HG03066 (cell line): ENCODE results near the gene GPT2.

Experiments
- ATAC-seq: cut with Tn5 transposase; IDR thresholded peaks from one replicate; pipeline ENCODE4 v1.9.1; 2021; ENCODE audit warnings: low read depth; ENCODE audit not compliant: unreplicated experiment

GPT2 gene

DNA sequence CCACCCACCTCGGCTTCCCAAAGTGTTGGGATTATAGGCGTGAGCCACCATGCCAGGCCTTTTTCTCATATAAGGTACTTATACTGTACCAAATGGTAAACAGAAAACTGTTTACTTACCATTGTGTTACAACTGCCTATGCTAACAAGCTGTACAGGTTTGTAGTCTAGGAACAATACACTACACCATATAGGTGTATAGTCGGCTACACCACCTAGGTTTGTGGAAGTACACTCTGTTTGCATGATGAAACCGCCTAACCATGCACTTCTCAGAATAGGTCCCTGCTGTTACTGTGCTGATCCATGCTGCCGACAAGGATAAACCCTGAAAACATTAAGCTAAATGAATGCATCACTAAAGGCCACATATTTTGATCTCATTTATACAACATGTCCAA is 70.4 kb downstream of the GPT2 start:
- no peak for ATAC-seq

DNA sequence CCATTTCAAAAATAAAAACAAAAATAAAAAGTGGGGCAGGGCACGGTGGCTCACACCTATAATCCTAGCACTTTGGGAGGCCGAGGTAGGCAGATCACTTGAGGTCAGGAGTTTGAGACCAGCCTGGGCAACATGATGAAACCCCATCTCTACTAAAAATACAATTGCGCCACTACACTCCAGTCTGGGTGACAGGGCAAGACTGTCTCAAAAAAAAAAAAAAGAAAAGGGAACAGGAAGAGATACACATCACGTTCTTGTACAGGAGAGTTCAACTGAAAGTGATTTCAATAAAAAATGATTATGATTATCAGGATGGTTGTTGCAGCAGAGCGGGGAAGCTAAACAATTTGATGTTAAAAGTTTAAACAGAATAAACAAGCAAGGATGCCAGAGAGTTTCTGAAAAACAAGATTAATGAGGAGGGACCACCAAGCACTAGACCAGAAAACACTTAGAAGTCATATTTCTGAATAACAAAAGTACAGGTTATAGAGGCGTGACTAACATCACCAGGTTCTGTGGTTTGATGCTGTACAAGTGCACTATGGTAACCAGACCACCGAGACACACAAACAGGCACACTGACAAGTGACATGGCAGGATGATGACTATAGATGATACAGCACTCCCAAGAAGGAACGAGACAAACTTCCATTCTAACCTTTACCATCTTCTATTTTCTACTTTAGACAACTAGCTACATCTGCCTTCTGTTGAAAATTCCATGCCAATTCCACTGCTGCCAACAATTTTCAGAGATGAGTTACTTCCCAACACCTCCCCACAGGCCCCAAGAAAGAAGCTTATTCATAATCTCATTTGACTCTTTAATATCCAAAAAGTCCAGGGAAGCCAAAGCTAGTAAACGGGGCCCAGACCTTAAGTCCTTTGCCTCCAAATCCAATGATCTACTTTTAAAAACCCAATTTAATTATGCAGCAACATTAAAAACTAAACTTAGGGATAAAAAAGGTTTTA is 77.5 kb downstream of the GPT2 start:
- ATAC-seq, result no peak

DNA sequence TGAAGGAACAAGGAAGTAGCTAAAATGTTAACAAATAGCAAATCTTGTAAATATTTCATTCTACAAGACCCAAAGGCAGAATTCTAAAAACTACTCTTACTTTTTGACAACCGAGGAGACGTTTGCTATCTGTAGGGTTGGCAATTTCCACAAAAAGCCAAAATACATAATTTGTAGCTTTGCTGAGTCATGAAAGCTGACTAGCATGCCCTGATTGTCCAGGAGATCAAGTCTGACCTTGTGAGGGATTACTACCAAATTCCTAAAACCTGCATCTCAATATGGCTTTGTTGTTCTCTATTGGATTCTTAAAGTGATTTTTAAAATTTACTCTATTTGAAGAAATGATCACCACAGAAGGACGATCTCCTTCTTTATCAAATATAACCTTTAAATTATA is 78.5 kb downstream of the GPT2 start:
- ATAC-seq, result no peak

DNA sequence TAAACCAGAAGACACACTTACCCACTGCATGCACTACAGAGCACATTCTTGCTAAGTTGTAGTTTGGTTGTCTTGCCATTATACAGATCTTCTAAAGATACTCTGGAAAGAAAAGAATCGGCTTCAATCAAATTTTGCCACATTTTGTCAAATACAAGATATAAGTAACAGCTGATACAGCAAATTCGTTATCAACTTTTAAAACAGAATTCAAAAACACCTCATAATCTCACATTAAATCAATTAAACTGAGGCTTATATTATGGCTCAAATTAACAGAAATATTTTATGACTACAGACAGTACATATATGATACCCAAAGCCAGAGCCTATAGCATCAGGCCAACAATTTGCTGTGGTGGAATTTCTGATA is 83.9 kb downstream of the GPT2 start:
- no peak for ATAC-seq

DNA sequence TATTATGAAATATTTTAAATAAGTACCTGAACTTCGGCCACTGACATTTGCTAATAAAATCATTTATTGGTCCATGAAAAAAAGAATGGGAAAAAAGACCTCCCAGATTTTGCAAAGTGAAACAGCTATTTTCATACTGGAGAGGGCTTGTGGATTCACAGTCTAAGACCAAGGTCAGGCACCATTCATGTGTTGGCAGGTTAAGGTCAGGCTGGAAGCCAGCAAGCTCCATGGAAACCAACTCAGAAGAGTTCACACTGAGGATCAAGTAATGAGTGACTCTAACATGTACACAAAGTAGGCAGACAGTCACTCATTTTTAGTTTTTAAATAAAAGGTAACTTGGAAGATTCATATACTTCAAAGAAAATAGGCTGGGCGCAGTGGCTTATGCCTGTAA is 85.9 kb downstream of the GPT2 start:
- no peak for ATAC-seq

DNA sequence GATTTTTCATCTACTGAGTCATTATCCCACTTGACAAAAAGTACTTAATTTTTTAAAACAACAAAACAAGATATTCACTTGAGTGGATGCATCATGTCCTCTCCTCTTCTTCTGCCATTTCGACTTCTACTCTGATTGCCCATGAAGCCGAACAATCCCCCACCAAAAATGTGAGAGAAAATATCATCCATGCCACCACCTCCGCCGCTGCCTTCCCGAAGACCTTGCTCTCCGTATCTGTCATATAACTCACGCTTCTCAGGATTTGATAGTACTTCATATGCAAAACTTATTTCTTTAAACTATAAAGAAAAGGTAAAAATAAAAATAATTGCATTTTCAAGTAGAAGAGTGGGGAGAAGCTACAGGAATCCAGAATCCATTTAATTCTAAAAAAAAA is 87.1 kb downstream of the GPT2 start:
- no peak for ATAC-seq

DNA sequence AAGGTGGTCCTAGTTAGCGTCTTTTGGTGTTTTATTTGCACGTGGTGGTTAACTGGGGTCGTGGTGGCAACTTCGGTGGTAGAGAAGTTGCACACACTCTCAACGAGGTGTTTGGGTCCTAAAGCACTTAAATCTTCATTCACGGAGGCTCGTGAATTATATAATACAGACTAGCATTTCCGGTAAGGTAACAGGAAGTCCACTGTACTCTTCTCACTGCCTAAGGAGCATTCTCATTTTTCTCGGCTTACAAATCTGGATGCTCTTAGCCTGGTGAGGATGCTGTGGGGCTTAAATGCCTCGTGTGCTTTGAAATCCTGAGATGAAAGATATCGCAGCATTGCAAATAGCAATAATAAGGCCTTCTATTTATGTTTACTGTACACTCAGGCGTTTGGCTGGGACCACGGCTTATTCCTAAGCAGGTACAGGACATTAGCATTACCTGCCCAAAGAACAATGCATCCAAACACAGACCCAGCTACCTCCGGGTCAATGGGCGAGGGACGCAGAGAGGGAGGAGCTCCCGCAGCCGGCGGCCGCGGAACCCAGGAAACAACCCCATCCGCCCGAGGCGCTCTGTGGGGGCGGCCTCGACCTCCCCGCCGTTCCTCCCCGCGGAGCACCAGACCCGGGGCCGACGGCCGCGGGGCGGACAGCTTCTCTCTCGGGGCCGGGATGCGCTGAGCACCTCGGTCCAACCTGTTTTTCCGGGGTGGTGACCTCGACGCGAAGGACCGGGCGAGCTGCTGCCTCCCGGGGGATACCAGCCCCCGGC is 88.5 kb downstream of the GPT2 start:
- ATAC-seq, result peak; percentile 38

DNA sequence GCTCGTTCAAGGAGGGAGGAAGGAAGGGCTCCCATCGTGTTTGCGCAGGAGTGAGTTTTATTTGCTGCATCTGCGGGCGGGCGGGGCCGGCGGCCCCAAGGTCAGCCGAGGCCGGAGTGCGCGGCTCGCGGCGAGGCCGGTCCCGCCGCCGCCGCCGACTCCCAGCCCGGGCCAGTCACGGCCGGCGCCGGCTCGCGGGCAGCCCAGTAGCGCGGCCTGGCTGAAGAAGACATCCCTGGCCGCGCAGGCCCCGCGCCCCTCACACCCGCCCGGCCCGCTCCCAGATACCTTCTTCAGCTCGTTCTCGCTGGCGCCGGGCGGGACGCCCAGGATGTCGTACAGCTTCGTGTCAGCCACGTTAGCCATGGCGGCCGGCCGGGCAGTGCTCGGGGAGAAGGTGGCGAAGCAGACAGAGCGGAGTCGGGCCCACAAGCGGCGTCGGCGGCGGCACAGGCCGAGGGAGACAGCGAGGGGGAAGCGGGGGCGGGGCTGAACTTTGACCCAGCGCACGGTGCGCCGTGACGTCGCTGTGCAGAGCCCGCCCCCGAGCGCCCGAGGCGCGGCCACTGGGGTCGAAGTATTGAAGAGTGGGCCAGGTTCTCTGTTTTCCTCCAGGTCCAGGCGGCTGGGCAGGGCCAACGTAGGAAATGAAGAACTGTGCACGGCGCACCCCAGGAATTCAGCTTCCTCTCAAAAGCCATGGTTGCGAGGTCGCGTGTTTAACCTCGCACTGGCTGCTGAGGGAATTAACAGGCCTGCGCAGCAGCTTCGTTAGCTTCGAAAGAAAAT is 89.2 kb downstream of the GPT2 start, which contains the start of gene DNAJA2:
Gene DNAJA2, minus strand, starts transcription at position 468 of the 789 bp plus-strand sequence. Its CDS starts 102 bp downstream, at position 366.
- ATAC-seq, result peak; percentile 76

DNA sequence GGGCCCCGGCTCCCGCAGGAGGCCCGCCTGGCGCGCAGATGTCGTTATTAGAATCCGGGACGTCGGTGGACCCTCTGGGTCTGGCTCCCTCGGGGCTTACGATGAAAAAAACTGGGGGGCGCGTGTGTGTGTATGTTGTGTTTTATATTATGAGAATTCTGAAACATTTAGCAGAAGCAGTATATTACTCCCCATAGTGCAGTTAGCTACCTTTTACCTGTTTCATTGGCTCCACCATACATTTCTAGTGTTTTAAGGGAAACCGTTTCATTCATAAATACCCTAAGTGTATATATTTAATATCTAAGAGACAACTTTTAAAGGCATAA is 89.8 kb downstream of the GPT2 start:
- peak; percentile 28 for ATAC-seq

DNA sequence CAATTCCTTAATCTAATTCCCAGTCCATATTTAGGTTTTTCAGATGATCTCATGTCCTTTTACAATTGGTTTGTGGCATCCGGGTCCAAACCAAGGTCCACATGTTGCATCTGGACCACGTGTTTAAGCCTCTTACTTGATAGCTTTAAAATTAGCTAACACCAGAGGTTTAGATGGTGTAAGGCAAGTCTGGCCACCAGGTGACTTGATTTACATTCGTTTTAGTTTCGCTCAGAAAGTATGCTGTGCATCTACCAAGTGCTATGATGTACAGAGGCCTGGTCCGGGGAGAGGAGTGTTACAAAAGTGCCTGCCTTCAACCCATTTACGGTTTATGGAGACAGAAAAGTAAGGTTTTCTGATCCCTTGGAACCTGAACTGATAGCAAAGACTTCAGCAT is 90.2 kb downstream of the GPT2 start:
- no peak for ATAC-seq

DNA sequence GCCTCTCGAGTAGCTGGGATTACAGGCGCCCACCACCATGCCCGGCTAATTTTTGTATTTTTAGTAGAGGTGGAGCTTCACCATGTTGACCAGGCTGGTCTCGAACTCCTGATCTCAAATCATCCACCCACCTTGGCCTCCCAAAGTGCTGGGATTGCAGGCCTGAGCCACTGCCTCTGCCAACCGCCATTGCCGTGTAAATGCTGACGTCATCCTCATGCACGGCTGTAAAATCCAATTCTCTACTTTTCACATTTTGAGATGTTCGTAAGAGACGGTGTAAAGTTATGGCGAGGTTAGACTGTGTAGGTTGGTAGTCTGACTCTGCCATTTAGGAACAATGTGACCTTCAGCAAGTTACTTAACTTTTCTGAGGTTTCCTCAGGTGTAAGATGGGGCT is 91.0 kb downstream of the GPT2 start:
- no peak for ATAC-seq

DNA sequence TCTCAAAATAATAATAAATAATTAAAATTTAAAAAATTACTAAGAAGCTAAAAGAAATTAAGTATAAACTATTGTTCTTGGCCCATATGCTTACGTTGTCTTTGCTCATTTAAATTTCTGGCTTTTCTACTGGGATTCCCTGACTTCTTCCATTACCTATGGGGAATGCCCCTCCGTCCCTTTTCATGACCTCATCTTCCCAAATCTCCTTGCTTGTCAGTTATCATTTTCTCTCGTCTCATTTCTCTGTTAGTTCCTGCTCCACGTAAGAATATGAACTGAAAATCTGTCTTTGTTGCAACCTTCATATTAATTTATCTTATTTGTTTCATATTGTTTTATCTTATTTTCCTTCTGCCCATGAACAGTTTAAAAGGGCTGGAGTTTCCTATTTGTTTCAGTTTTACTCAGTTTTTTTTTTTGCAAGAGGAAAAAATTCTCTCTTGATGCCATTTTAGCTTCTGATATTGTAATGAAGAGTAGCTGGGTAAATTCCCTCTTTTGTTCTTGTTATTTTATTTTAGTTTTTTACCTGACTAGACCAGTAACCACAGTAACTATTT is 91.8 kb downstream of the GPT2 start:
- ATAC-seq, result no peak

DNA sequence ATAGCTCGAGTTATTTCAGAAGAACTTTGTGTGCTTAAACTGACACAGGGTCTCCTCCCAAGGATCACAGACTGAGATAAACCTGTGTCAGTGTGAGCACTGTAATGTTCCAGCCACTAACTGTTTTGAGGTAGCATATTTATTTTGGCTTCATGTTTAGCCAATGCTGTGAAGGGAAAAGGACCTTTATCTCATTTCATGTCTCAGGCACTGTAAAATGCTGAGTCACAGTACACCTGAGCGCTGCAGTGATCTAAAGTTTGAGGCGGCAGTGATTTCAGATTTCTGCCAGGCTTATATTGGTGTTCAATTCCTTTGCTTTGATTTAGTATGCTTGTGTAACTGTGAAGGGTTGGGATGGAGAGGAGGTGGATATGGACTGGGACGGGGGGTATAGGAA is 92.4 kb downstream of the GPT2 start:
- ATAC-seq, result no peak
